Tibial nerve (tissue), 4 donors: ENCODE data around the gene TRPV5. TPM values are rescaled to one million over a fixed set of nuclear protein-coding genes. Genes with fewer than 3 reads are reported as not detected.

Experiments
- DNase-seq, 2 donors: peaks; one replicate each; pipeline ENCODE4 v3.0.0-alpha.2; 2019; ENCODE audit warnings: low spot score in 2 of 2
- H3K27ac ChIP-seq, 4 donors: fragments of 200-600 bp; sonication (generic) in 3 of 4; one replicate each; pipeline ENCODE4 v1.5.1; 2017 to 2019; ENCODE audit warnings: mild to moderate bottlenecking in 1 of 4
- H3K27me3 ChIP-seq, 2 donors: fragments of 200-600 bp; sonication (generic) in 1 of 2; one replicate each; pipeline versions ENCODE4 v1.5.1 to v1.6.0; 2017 to 2019
- H3K36me3 ChIP-seq, 3 donors: fragments of 200-600 bp; sonication (generic); one replicate each; pipeline ENCODE4 v1.5.1; 2018 to 2019
- H3K4me1 ChIP-seq, 4 donors: fragments of 200-600 bp; sonication (generic) in 3 of 4; one replicate each; pipeline ENCODE4 v1.5.1; 2017 to 2019
- H3K4me3 ChIP-seq, 4 donors: fragments of 200-600 bp; sonication (generic) in 3 of 4; one replicate each; pipeline ENCODE4 v1.5.1; 2017 to 2019; ENCODE audit warnings: mild to moderate bottlenecking in 1 of 4, moderate library complexity in 1 of 4
- H3K9me3 ChIP-seq, 4 donors: fragments of 200-600 bp; sonication (generic) in 3 of 4; one replicate each; pipeline ENCODE4 v1.5.1; 2017 to 2019
- CTCF ChIP-seq, 5 experiments: fragments of 200-600 bp in 3 of 5; fragments of 450-650 bp in 2 of 5; sonication (generic) in 3 of 5; IDR thresholded peaks; one replicate each; pipeline ENCODE4 v1.5.1; 2016 to 2019; ENCODE audit warnings: antibody characterized with exemption in 5 of 5, mild to moderate bottlenecking in 3 of 5, moderate library complexity in 2 of 5
- EP300 ChIP-seq, 2 donors: sonication (generic); formaldehyde crosslinking; IDR thresholded peaks; one replicate each; pipeline ENCODE4 v1.6.1; 2017; ENCODE audit warnings: antibody characterized with exemption in 2 of 2, mild to moderate bottlenecking in 1 of 2
- POLR2A ChIP-seq, 2 donors: fragments of 450-650 bp; IDR thresholded peaks; one replicate each; pipeline ENCODE4 v1.6.1; 2017; ENCODE audit warnings: antibody characterized with exemption in 2 of 2, mild to moderate bottlenecking in 2 of 2, moderate library complexity in 2 of 2
- WGBS, 2 donors: methylation state at CpG; one replicate each; pipeline ENCODE4 v1.1.5; 2018; 5-methylcytosine and 5-hydroxymethylcytosine counted together
- total RNA-seq, 4 donors: library from RNA; depleted of rRNA; stranded (reverse); fragments of >200 nt; gene quantifications; one replicate each; pipeline ENCODE4 v1.1.0, GENCODE V29; 2016

Gene TRPV5
- total RNA-seq, 4 donors from 2014 or later = 0.20 to 0.21 TPM; not detected in 2

- no peaks in the 10 kb centered on the region for H3K27me3 ChIP-seq
- no peak overlapping the region for H3K4me3 ChIP-seq
- 72 to 88% methylated on average over 2 of the region's 2 CpGs for WGBS, 2 donors
- no peaks in the 10 kb centered on the region for H3K4me1 ChIP-seq
- TF ChIP-seq EP300 (IDR thresholded peaks at IDR 0.05) (no peak), CTCF (IDR thresholded peaks at IDR 0.05) (no peak), POLR2A (IDR thresholded peaks at IDR 0.05) (no peak)
- no peak overlapping the region for H3K27ac ChIP-seq
- no peak for DNase-seq
- H3K9me3 ChIP-seq = peaks cover 0 to 4% (median 1%) of the 10 kb centered on the region in 4 donors
- H3K36me3 ChIP-seq = no peaks in the 10 kb centered on the region
Observed at GRCh38 chr7:142906643-142907042, 26.9 kb downstream of the TRPV5 start.

- no peak for DNase-seq
- no peaks in the 10 kb centered on the region for H3K4me1 ChIP-seq
- no peaks in the 10 kb centered on the region for H3K36me3 ChIP-seq
- WGBS, 2 donors = 79 to 92% methylated on average over 2 of the region's 2 CpGs
- H3K27me3 ChIP-seq = no peaks in the 10 kb centered on the region
- H3K9me3 ChIP-seq = peaks cover 0 to 4% (median 1%) of the 10 kb centered on the region in 4 donors
- no peak overlapping the region for H3K4me3 ChIP-seq
- H3K27ac ChIP-seq = no peak overlapping the region
- TF ChIP-seq CTCF (IDR thresholded peaks at IDR 0.05) (no peak), EP300 (IDR thresholded peaks at IDR 0.05) (no peak), POLR2A (IDR thresholded peaks at IDR 0.05) (no peak)
Observed at GRCh38 chr7:142905759-142906158, 27.8 kb downstream of the TRPV5 start.

GRCh38 chr7:142904128-142904527 lies 29.4 kb downstream of the TRPV5 start:
- H3K4me1 ChIP-seq = no peaks in the 10 kb centered on the region
- H3K9me3 ChIP-seq = peaks cover 0 to 4% (median 1%) of the 10 kb centered on the region in 4 donors
- no peak for DNase-seq
- no peaks in the 10 kb centered on the region for H3K36me3 ChIP-seq
- H3K27me3 ChIP-seq = no peaks in the 10 kb centered on the region
- no peak overlapping the region for H3K4me3 ChIP-seq
- TF ChIP-seq EP300 (IDR thresholded peaks at IDR 0.05) (no peak), POLR2A (IDR thresholded peaks at IDR 0.05) (no peak), CTCF (IDR thresholded peaks at IDR 0.05) (no peak)
- H3K27ac ChIP-seq = no peak overlapping the region

- Histone ChIP-seq H3K4me3 (no peak overlapping the region), H3K27me3 (no peaks in the 10 kb centered on the region), H3K36me3 (no peaks in the 10 kb centered on the region), H3K9me3 (peaks cover 0 to 4% (median 1%) of the 10 kb centered on the region in 4 donors), H3K4me1 (no peaks in the 10 kb centered on the region), H3K27ac (no peak overlapping the region)
- TF ChIP-seq CTCF (IDR thresholded peaks at IDR 0.05) (no peak), EP300 (IDR thresholded peaks at IDR 0.05) (no peak), POLR2A (IDR thresholded peaks at IDR 0.05) (no peak)
- WGBS, 2 donors = 79 to 83% methylated on average over 15 of the region's 15 CpGs
- DNase-seq = no peak
Observed at GRCh38 chr7:142901426-142902259, 31.9 kb downstream of the TRPV5 start.

- no peak for DNase-seq
- WGBS, 2 donors = 28 to 31% methylated on average over 3 of the region's 3 CpGs
- no peak for TF ChIP-seq POLR2A (IDR thresholded peaks at IDR 0.05)
- no peak for TF ChIP-seq EP300 (IDR thresholded peaks at IDR 0.05)
- no peak for TF ChIP-seq CTCF (IDR thresholded peaks at IDR 0.05)
- Histone ChIP-seq H3K36me3 (no peaks in the 10 kb centered on the region), H3K27me3 (no peaks in the 10 kb centered on the region), H3K4me1 (no peaks in the 10 kb centered on the region), H3K4me3 (no peak overlapping the region), H3K27ac (no peak overlapping the region), H3K9me3 (peaks cover 0 to 4% (median under 1%) of the 10 kb centered on the region in 4 donors)
Observed at GRCh38 chr7:142899661-142900060, 33.9 kb downstream of the TRPV5 start.
